Bronchial epithelial cell (primary cell): ENCODE data around the gene OPN1MW3. TPM values are rescaled to one million over a fixed set of nuclear protein-coding genes. Genes with fewer than 3 reads are reported as not detected.

Source experiments
- DNase-seq: peaks from one replicate; pipeline ENCODE4 v3.0.0-alpha.2; 2010; ENCODE audit warnings: low read depth
- FAIRE-seq: peaks from 2 replicates; lab custom pipeline; 2011; peaks lifted over from hg19 to GRCh38; lab: Jason Lieb, UNC
- H3K27me3 ChIP-seq: 2 replicates; pipeline ENCODE4 v1.5.1; 2011; ENCODE audit warnings: low read length; ENCODE audit not compliant: control insufficient read depth, insufficient read depth
- H3K36me3 ChIP-seq: 2 replicates; pipeline ENCODE4 v1.5.1; 2011; ENCODE audit warnings: low read length; ENCODE audit not compliant: control insufficient read depth, insufficient read depth
- H3K4me3 ChIP-seq: 2 replicates; pipeline ENCODE4 v1.5.1; 2011; ENCODE audit warnings: mild to moderate bottlenecking, low read depth, low read length, control low read depth
- CTCF ChIP-seq: IDR thresholded peaks from 2 replicates; pipeline ENCODE4 v1.5.1; 2011; ENCODE audit warnings: mild to moderate bottlenecking, moderate library complexity, low read length, control low read depth, inconsistent platforms; ENCODE audit not compliant: insufficient read depth, severe bottlenecking
- total RNA-seq: library from RNA; depleted of rRNA; stranded (reverse); fragments of >200 nt; gene quantifications from 2 replicates; pipeline ENCODE4 v1.2.1, GENCODE V29; 2014

The OPN1MW3 gene
- total RNA-seq, 1 donor from 2014 or later = not detected

- Histone ChIP-seq H3K36me3 (no peaks in the 10 kb centered on the region), H3K27me3 (no peaks in the 10 kb centered on the region), H3K4me3 (no peak overlapping the region)
- no peak for TF ChIP-seq CTCF
- DNase-seq (no peak), FAIRE-seq (no peak)
Observed at GRCh38 chrX:154307202-154307601, 49.8 kb downstream of the OPN1MW3 start.

GRCh38 chrX:154308108-154308946 lies 50.9 kb downstream of the OPN1MW3 start:
- DNase-seq (peak; percentile 32), FAIRE-seq (peak; percentile 36)

GRCh38 chrX:154309041-154309775 lies 51.8 kb downstream of the OPN1MW3 start:
- DNase-seq = no peak
- H3K36me3 ChIP-seq = no peaks in the 10 kb centered on the region
- H3K4me3 ChIP-seq = no peak overlapping the region
- no peaks in the 10 kb centered on the region for H3K27me3 ChIP-seq
- no peak for TF ChIP-seq CTCF
- no peak for FAIRE-seq

More at GRCh38 chrX:154308108-154308946, 50.9 kb downstream of the OPN1MW3 start:
- Histone ChIP-seq H3K36me3 (no peaks in the 10 kb centered on the region), H3K4me3 (no peak overlapping the region), H3K27me3 (no peaks in the 10 kb centered on the region)
- peak; percentile 70 for TF ChIP-seq CTCF

GRCh38 chrX:154310616-154311536 lies 53.5 kb downstream of the OPN1MW3 start:
- H3K4me3 ChIP-seq = no peak overlapping the region
- FAIRE-seq (no peak), DNase-seq (no peak)
- no peaks in the 10 kb centered on the region for H3K27me3 ChIP-seq
- no peak for TF ChIP-seq CTCF
- no peaks in the 10 kb centered on the region for H3K36me3 ChIP-seq

- Histone ChIP-seq H3K36me3 (no peaks in the 10 kb centered on the region), H3K4me3 (no peak overlapping the region), H3K27me3 (no peaks in the 10 kb centered on the region)
- no peak for TF ChIP-seq CTCF
- FAIRE-seq (no peak), DNase-seq (no peak)
Observed at GRCh38 chrX:154312116-154312515, 54.7 kb downstream of the OPN1MW3 start.
